ENCODE measurements around the gene KDM8. TPM values are rescaled to one million over a fixed set of nuclear protein-coding genes. Genes with fewer than 3 reads are reported as not detected.

KDM8 gene
- total RNA-seq, 1 experiment from 2014 or later = 5.3 TPM

- CTCF ChIA-PET = no interaction called here
- no peaks in the 10 kb centered on the region for H4K20me1 ChIP-seq (ENCODE audit: insufficient read depth)
- peaks cover 0 to 32% of the 10 kb centered on the region in 2 experiments; a peak in 2 of 4 replicates for H3K4me1 ChIP-seq (ENCODE audit: control insufficient read depth in 1 of 2, insufficient read depth in 2 of 2, low read length in 2 of 2)
- no peak overlapping the region for H2AFZ ChIP-seq (ENCODE audit: low read depth, low read length, poor library complexity, severe bottlenecking)
- no peak overlapping the region for H3K27ac ChIP-seq (ENCODE audit: low read depth, low read length)
- no peak overlapping the region for H3K4me2 ChIP-seq (ENCODE audit: low read length)
- H3K4me3 ChIP-seq (replicated peaks in 1 of 2; ENCODE audit: low read depth in 1 of 2, low read length in 2 of 2) = no peak overlapping the region
- no peaks in the 10 kb centered on the region; a peak in 1 of 4 replicates for H3K36me3 ChIP-seq (ENCODE audit: control insufficient read depth in 1 of 2, insufficient read depth in 2 of 2, low read length in 2 of 2)
- ATAC-seq (no peak), DNase-seq (ENCODE audit: low read depth, low spot score) (no peak)
- H3K79me2 ChIP-seq (ENCODE audit: insufficient read depth, low read length) = peaks cover 3% of the 10 kb centered on the region; the same call in 1 of the 2 replicates
- RAD21 ChIA-PET (ENCODE audit: low non-redundant PET in 1 of 2, low total read pairs in 2 of 2, uncharacterized antibody in 2 of 2, unreplicated experiment in 2 of 2) = no interaction called here
- no peak for TF ChIP-seq RAD21 (IDR thresholded peaks at IDR 0.05; ENCODE audit: low read depth)
- no peak for TF ChIP-seq ZNF274 (IDR thresholded peaks at IDR 0.05; ENCODE audit: low read depth, low read length)
- no peak for TF ChIP-seq POLR2AphosphoS5 (IDR thresholded peaks at IDR 0.05; ENCODE audit: low read depth, low read length)
- TF ChIP-seq, protein P1, sequence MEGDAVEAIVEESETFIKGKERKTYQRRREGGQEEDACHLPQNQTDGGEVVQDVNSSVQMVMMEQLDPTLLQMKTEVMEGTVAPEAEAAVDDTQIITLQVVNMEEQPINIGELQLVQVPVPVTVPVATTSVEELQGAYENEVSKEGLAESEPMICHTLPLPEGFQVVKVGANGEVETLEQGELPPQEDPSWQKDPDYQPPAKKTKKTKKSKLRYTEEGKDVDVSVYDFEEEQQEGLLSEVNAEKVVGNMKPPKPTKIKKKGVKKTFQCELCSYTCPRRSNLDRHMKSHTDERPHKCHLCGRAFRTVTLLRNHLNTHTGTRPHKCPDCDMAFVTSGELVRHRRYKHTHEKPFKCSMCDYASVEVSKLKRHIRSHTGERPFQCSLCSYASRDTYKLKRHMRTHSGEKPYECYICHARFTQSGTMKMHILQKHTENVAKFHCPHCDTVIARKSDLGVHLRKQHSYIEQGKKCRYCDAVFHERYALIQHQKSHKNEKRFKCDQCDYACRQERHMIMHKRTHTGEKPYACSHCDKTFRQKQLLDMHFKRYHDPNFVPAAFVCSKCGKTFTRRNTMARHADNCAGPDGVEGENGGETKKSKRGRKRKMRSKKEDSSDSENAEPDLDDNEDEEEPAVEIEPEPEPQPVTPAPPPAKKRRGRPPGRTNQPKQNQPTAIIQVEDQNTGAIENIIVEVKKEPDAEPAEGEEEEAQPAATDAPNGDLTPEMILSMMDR (IDR thresholded peaks at IDR 0.05 in 2 of 3, conservative IDR thresholded peaks at IDR 0.05 in 1 of 3; ENCODE audit: borderline replicate concordance in 1 of 3, insufficient read depth in 1 of 3, low read depth in 2 of 3, low read length in 2 of 3) = no peak
- no peak for TF ChIP-seq ZFX (IDR thresholded peaks at IDR 0.05)
- TF ChIP-seq EGR1 (IDR thresholded peaks at IDR 0.05; ENCODE audit: low read depth) = no peak
- no peak for TF ChIP-seq FOSL1 (IDR thresholded peaks at IDR 0.05; ENCODE audit: low read depth)
- no peak for TF ChIP-seq JUND (IDR thresholded peaks at IDR 0.05)
- TF ChIP-seq SIN3A (IDR thresholded peaks at IDR 0.05; ENCODE audit: low read depth) = no peak
- no peak for TF ChIP-seq ELF1 (IDR thresholded peaks at IDR 0.05; ENCODE audit: borderline replicate concordance, low read depth)
- no peak for TF ChIP-seq ZBTB33 (IDR thresholded peaks at IDR 0.05; ENCODE audit: extremely low read depth, insufficient replicate concordance, low read length)
- TF ChIP-seq CBX3 (IDR thresholded peaks at IDR 0.05; ENCODE audit: low read depth) = no peak
- TF ChIP-seq SP1 (IDR thresholded peaks at IDR 0.05; ENCODE audit: low read depth) = no peak
- no peak for TF ChIP-seq CEBPB (IDR thresholded peaks at IDR 0.05; ENCODE audit: low read depth)
- no peak for TF ChIP-seq ATF3 (IDR thresholded peaks at IDR 0.05)
- no peak for TF ChIP-seq REST (IDR thresholded peaks at IDR 0.05; ENCODE audit: low read depth)
- TF ChIP-seq TCF7L2 (IDR thresholded peaks at IDR 0.05; ENCODE audit: borderline replicate concordance, extremely low read depth, insufficient read depth, insufficient read length) = no peak
- no peak for TF ChIP-seq SRF (IDR thresholded peaks at IDR 0.05; ENCODE audit: low read depth)
- POLR2A ChIA-PET = no interaction called here
- intact Hi-C loops (cut with micrococcal nuclease) = no loop called here
- no peak overlapping the region for H3K9ac ChIP-seq (ENCODE audit: low read length)
- H3K9me3 ChIP-seq (ENCODE audit: control insufficient read depth in 1 of 2, insufficient read depth in 1 of 2, low read depth in 1 of 2, low read length in 2 of 2) = no peaks in the 10 kb centered on the region
- BruUV-seq (replicated peaks) = no TSS peak
- no peaks in the 10 kb centered on the region for H3K27me3 ChIP-seq (ENCODE audit: insufficient read depth, low read length)
- no peaks in the 10 kb centered on the region for H3K9me2 ChIP-seq (ENCODE audit: insufficient read depth)
Observed at GRCh38 chr16:27242398-27242797, 39.1 kb downstream of the KDM8 start.

All from HCT116 (cell line).